Ureter (tissue), 1 donor: ENCODE measurements around the gene EIF1B. TPM values are rescaled to one million over a fixed set of nuclear protein-coding genes. Genes with fewer than 3 reads are reported as not detected.

Experiments used
- DNase-seq: peaks from one replicate; pipeline ENCODE4 v3.0.0-alpha.2; 2020; ENCODE audit warnings: low spot score
- total RNA-seq: library from RNA; stranded (reverse); gene quantifications from one replicate; pipeline ENCODE4 v1.2.4, GENCODE V29; 2023
- donor health status: DM: yes; HTN: yes; CAD: no.

Gene EIF1B
- total RNA-seq, 1 donor from 2014 or later, result 53.9 TPM

- no peak for DNase-seq
These were observed 31.1 kb downstream of the EIF1B start for GRCh38 chr3:40340541-40341170.

DNA sequence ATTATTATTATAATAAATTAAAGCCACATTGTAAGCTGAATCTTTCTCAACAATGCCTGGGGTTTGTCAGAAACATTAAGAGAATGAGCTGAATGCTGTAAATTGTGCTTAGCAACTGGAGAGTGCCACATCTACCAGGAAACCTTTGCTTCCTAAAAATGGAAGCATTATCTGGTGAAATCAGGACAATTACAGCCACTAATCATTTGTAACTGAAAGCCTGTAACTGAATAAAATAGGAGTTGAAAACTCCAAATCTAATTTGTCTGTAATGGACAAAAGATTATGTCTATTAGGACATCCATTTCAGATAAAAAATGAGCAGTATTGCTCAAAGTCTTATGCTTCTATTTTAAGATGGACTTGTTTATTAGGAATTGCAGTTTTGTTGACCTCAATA, 32.2 kb downstream of the EIF1B start:
- no peak for DNase-seq

GRCh38 chr3:40350529-40350928, 41.0 kb downstream of the EIF1B start:
- DNase-seq, result no peak

DNA sequence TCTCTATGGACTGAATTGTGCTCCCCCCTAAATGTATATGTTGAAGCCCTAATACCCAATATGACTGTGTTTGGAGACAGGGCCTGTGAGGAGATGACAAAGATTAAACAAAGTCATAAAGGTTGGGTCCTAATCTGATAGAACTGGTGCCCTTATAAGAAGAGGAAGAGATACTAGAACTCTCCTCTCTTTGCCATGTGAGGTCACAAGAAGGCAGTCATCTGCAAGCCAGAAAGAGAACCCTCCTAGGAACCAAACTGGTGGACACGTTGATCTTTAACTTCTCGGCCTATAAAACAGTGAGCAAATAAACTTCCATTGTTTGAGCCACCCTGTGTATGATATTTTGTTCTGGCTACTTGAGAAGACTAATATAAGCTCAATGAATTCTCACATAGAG, 45.9 kb downstream of the EIF1B start:
- DNase-seq, result no peak

- no peak for DNase-seq
These were observed 48.9 kb downstream of the EIF1B start for GRCh38 chr3:40358454-40358853.

Other genes starting within 250 kb of the EIF1B start
- 30.1 TPM for gene ENTPD3, start 77.5 kb downstream of the EIF1B start, total RNA-seq
- gene RPL14, start 147.6 kb downstream of the EIF1B start, total RNA-seq, result 2,169 TPM
- 10.6 TPM for gene ZNF619, start 167.4 kb downstream of the EIF1B start, total RNA-seq
- 5.4 TPM for gene ZNF620, start 196.3 kb downstream of the EIF1B start, total RNA-seq
- 28.0 TPM for gene ZNF621, start 215.3 kb downstream of the EIF1B start, total RNA-seq